Heart right ventricle (tissue), 16 donors: ENCODE results near the gene SYNDIG1. TPM values are rescaled to one million over a fixed set of nuclear protein-coding genes. Genes with fewer than 3 reads are reported as not detected.

Source experiments
- ATAC-seq, 8 donors: fragments of 200-7000 bp; cut with Tn5 transposase; one replicate each; pipeline ENCODE4 v1.9.1; 2020; ENCODE audit warnings: mild to moderate bottlenecking in 8 of 8, moderate library complexity in 8 of 8, moderate number of reproducible peaks in 1 of 8
- DNase-seq, 2 donors: peaks; one replicate each; pipeline ENCODE4 v3.0.0-alpha.2; 2020
- H3K27ac ChIP-seq, 10 donors: fragments of 200-600 bp; sonication (generic) in 2 of 10; one replicate each; pipeline versions ENCODE4 v1.5.0 to v1.8.0; 2020 to 2022; ENCODE audit warnings: mild to moderate bottlenecking in 3 of 10
- H3K27me3 ChIP-seq, 7 donors: fragments of 200-600 bp; one replicate each; pipeline ENCODE4 v1.8.0; 2021 to 2022; ENCODE audit warnings: mild to moderate bottlenecking in 2 of 7
- H3K36me3 ChIP-seq, 9 donors: fragments of 200-600 bp; sonication (generic) in 1 of 9; one replicate each; pipeline versions ENCODE4 v1.5.0 to v1.8.0; 2020 to 2022; ENCODE audit warnings: mild to moderate bottlenecking in 2 of 9
- H3K4me1 ChIP-seq, 9 donors: fragments of 200-600 bp; sonication (generic) in 1 of 9; one replicate each; pipeline versions ENCODE4 v1.5.0 to v1.8.0; 2020 to 2022; ENCODE audit warnings: mild to moderate bottlenecking in 4 of 9
- H3K4me3 ChIP-seq, 10 donors: fragments of 200-600 bp; sonication (generic) in 2 of 10; one replicate each; pipeline versions ENCODE4 v1.5.0 to v1.8.0; 2020 to 2022; ENCODE audit warnings: mild to moderate bottlenecking in 7 of 10, moderate library complexity in 2 of 10
- H3K9me3 ChIP-seq, 11 donors: fragments of 200-600 bp in 10 of 11; sonication (generic) in 2 of 11; one replicate each; pipeline versions ENCODE4 v1.5.0 to v1.8.0; 2013 to 2022; ENCODE audit warnings: mild to moderate bottlenecking in 2 of 11, control low read depth in 1 of 11, moderate library complexity in 1 of 11
- WGBS, 2 donors: extraction: QIAGEN DNeasy Blood & Tissue Kit; methylation state at CpG; one replicate each; pipeline ENCODE4 v1.1.7; 2013; ENCODE audit warnings: inconsistent platforms in 1 of 2; 5-methylcytosine and 5-hydroxymethylcytosine counted together
- intact Hi-C, 10 donors: fragments of 100-400 bp; cut with DNase I; formaldehyde crosslinking; loops; one replicate each; pipeline versions ENCODE4 v1.11.1 to v1.14.2; 2022
- polyA plus RNA-seq, 2 donors: library from polyadenylated mRNA; stranded (reverse); fragments of 200-250 nt; gene quantifications; one replicate each; pipeline ENCODE4 v1.2.3, GENCODE V29; 2013
- total RNA-seq, 10 donors: library from RNA; stranded (reverse); fragmentation: NEBNext Ultra II Directional in 3 of 10; extraction: Animal tissue kit (Norgen Biotek cat#: 25700) in 3 of 10; gene quantifications; one replicate each; pipeline versions ENCODE4 v1.2.1 to v1.2.4, GENCODE V29; 2021 to 2023
- TF ChIP-seq, protein P1 (sequence below), 9 donors: fragments of 200-600 bp; sonication (generic) in 2 of 9; IDR thresholded peaks; one replicate each; pipeline versions ENCODE4 v1.5.0 to v1.8.0; 2021 to 2022; ENCODE audit warnings: antibody characterized with exemption in 9 of 9, mild to moderate bottlenecking in 5 of 9, moderate library complexity in 1 of 9
- donor health status: Arrhythmogenic right ventricular cardiomyopathy.
- donor health status: ischemic (EF 13 %, LVEDD 7.1; RV severe dilation, severe dysfunction).
- donor health status: healthy with polysubstance abuse.
- donor health status: DM: no; HTN: yes; CAD: no.
- donor health status: DM: no; HTN: no; CAD: no.
- donor health status: ischemic (EF 25% LVEDD 6.9; RV normal size, moderate dysfunction).
- donor health status: ischemic (EF 25% LVEDD 5.7; RV mildly dilated, moderate dysfunction).
- donor health status: healthy.
- donor health status: DM: yes; HTN: yes; CAD: no.
- donor health status: Ischemic cardiomyopathy.
- donor health status: ischemic (EF 35%, LVEDD 5.7; RV mildly dilated, moderate dysfunction).
- donor health status: nonischemic (EF 11% LVEDD 7.7; RV severe dilation, severe dysfunction).
- donor health status: DM: yes; HTN: yes; CAD: no.
- donor health status: PGD.
- donor health status: ischemic (EF 29% LVEDD 5.4; RV normal size, mild dysfunction).
- donor health status: nonischemic (EF 23%, LVEDD 6.1; RV moderate dilation, normal function).

The SYNDIG1 gene
- total and polyA plus RNA-seq, 12 donors = 8.6 to 34.7 (median 19.9) TPM

DNA sequence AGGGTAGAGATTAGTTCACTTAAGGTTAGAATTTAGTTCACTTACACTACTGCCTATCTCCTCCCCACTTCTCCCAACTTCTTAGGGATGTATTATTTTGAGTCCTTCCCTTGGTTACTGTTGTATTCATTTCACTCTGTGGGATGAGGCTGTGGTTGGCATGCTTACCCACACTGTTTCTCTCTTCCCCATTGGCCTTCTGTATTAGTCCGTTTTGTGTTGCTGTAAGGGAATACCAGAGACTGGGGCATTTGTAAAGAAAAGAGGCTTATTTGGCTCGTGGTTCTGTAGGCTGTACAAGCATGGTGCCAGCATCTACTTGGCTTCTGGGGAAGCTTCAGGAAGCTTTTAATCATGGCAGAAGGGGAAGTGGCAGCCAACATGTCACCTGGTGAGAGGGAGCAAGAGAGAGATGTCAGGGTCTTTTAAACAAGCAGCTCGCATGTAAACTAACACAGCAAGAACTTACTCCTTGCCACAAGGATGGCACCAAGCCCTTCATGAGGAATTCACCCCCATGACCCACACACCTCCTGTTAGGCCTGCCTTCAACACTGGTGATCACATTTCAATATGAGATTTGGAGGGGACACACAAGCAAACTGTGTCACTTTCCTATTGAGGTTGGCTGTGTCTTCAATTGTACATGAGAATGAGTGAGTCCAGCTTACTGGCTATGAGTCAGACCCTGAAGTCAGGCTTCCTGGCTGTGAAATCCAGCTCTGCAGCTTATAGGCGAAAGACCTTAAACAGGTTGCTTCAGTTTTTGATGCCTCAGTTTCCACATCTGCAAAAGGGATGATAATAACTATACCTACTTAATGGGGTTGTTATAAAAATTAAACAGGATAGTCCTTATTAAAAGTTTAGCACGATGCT lies 53.3 kb downstream of the SYNDIG1 start:
- H3K9me3 ChIP-seq = no peaks in the 10 kb centered on the region
- no peaks in the 10 kb centered on the region for H3K4me1 ChIP-seq
- no peak overlapping the region for H3K27ac ChIP-seq
- DNase-seq (no peak), ATAC-seq (no peak)
- H3K27me3 ChIP-seq = no peaks in the 10 kb centered on the region
- WGBS, 2 donors = 87 to 88% methylated on average over 5 of the region's 5 CpGs
- H3K4me3 ChIP-seq = no peak overlapping the region
- no peaks in the 10 kb centered on the region for H3K36me3 ChIP-seq
- intact Hi-C loops = no loop called here
- TF ChIP-seq, protein P1, sequence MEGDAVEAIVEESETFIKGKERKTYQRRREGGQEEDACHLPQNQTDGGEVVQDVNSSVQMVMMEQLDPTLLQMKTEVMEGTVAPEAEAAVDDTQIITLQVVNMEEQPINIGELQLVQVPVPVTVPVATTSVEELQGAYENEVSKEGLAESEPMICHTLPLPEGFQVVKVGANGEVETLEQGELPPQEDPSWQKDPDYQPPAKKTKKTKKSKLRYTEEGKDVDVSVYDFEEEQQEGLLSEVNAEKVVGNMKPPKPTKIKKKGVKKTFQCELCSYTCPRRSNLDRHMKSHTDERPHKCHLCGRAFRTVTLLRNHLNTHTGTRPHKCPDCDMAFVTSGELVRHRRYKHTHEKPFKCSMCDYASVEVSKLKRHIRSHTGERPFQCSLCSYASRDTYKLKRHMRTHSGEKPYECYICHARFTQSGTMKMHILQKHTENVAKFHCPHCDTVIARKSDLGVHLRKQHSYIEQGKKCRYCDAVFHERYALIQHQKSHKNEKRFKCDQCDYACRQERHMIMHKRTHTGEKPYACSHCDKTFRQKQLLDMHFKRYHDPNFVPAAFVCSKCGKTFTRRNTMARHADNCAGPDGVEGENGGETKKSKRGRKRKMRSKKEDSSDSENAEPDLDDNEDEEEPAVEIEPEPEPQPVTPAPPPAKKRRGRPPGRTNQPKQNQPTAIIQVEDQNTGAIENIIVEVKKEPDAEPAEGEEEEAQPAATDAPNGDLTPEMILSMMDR (IDR thresholded peaks at IDR 0.05) = no peak

DNA sequence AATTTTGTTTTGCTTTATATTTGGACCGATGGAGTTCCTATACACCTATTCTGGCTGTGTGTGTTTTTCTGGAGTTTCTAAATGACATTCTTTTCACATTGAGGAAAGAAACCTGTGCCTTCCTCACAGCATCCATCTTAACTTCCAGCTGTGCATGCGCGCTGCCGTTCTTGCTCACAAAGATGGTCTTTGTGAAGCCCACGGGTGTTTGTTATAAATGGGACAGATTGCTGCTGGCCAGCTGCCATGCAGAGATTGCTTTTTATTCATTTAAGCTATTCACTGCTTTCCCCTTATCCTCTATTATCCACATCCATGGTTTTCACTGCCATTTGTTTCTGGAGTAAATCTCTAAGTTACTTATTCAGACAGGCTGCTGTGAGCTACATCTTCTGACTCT lies 54.2 kb downstream of the SYNDIG1 start:
- Histone ChIP-seq H3K27me3 (no peaks in the 10 kb centered on the region), H3K4me3 (no peak overlapping the region), H3K9me3 (no peaks in the 10 kb centered on the region), H3K36me3 (no peaks in the 10 kb centered on the region), H3K4me1 (no peaks in the 10 kb centered on the region), H3K27ac (no peak overlapping the region)
- DNase-seq (no peak), ATAC-seq (no peak)
- intact Hi-C loops = no loop called here
- TF ChIP-seq, protein P1 (IDR thresholded peaks at IDR 0.05) = no peak
- 61 to 87% methylated on average over 5 of the region's 5 CpGs for WGBS, 2 donors

- no peaks in the 10 kb centered on the region for H3K36me3 ChIP-seq
- no peaks in the 10 kb centered on the region for H3K27me3 ChIP-seq
- 63 to 86% methylated on average over 3 of the region's 3 CpGs for WGBS, 2 donors
- ATAC-seq (no peak), DNase-seq (no peak)
- H3K9me3 ChIP-seq = no peaks in the 10 kb centered on the region
- TF ChIP-seq, protein P1 (IDR thresholded peaks at IDR 0.05) = no peak
- no peak overlapping the region for H3K27ac ChIP-seq
- H3K4me1 ChIP-seq = no peaks in the 10 kb centered on the region
- intact Hi-C loops = no loop called here
- H3K4me3 ChIP-seq = no peak overlapping the region
Observed at GRCh38 chr20:24528583-24529368, 59.3 kb downstream of the SYNDIG1 start.

DNA sequence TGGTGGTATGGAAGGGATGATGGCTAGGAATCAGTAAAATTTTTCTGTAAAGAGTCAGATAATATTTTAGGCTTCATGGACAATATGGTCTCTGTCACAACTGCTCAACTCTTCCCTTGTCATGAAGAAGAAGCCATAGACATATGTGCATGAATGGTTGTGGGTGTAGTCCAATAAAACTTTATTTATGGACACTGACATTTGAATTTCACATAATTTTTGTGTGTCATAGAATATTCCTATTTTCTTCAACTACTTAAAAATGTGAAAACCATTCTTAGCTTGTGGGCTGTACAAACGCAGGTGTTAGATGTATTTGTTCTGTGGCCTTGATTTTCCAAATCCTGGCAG lies 59.9 kb downstream of the SYNDIG1 start:
- ATAC-seq (no peak), DNase-seq (no peak)
- Histone ChIP-seq H3K27me3 (no peaks in the 10 kb centered on the region), H3K9me3 (no peaks in the 10 kb centered on the region), H3K36me3 (no peaks in the 10 kb centered on the region), H3K4me1 (no peaks in the 10 kb centered on the region), H3K4me3 (no peak overlapping the region), H3K27ac (no peak overlapping the region)
- WGBS, 2 donors = 91 to 93% methylated on average over 1 of the region's 1 CpG
- TF ChIP-seq, protein P1 (IDR thresholded peaks at IDR 0.05) = no peak
- intact Hi-C loops = no loop called here
